NCI-H2029 (cell line): ENCODE measurements around the gene CAGE1.

ENCODE experiments used
- DNase-seq: peaks from one replicate; lab custom pipeline; 2025; lab: John Stamatoyannopoulos, UW

CAGE1 gene

GRCh38 chr6:7389451-7390225 lies at the start of gene CAGE1, which contains the start of gene RIOK1:
TSS of gene CAGE1 (minus strand) at chr6:7389742. CDS start at chr6:7387173, 2,569 bp downstream.
TSS of gene RIOK1 (plus strand) at chr6:7389808. CDS start at chr6:7390003, 195 bp downstream.
- DNase-seq = peak; percentile 98

GRCh38 chr6:7439228-7439627 lies 49.7 kb upstream of the CAGE1 start:
- DNase-seq = no peak

DNA sequence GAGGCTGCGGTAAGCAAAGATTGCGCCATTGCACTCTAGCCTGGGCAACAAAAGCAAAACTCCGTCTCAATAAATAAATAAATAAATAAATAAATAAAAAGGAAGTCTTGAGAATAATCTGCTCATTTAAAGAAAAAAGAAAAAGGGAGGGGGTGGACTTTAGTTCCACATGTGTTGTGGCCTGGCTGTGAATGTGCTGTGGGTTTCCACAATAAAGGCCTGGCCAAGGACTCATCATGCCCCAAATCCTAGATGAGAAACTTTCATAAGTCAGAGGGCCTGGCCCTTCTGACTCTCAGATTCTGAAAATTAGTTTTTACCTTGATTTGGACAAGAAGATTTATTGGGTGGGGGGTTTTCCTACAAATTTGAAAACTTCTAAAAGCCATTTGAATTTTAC lies 48.5 kb upstream of the CAGE1 start:
- DNase-seq = no peak

GRCh38 chr6:7434672-7435071 lies 45.1 kb upstream of the CAGE1 start:
- DNase-seq = no peak

GRCh38 chr6:7433121-7433617 lies 43.6 kb upstream of the CAGE1 start:
- peak; percentile 93 for DNase-seq

DNA sequence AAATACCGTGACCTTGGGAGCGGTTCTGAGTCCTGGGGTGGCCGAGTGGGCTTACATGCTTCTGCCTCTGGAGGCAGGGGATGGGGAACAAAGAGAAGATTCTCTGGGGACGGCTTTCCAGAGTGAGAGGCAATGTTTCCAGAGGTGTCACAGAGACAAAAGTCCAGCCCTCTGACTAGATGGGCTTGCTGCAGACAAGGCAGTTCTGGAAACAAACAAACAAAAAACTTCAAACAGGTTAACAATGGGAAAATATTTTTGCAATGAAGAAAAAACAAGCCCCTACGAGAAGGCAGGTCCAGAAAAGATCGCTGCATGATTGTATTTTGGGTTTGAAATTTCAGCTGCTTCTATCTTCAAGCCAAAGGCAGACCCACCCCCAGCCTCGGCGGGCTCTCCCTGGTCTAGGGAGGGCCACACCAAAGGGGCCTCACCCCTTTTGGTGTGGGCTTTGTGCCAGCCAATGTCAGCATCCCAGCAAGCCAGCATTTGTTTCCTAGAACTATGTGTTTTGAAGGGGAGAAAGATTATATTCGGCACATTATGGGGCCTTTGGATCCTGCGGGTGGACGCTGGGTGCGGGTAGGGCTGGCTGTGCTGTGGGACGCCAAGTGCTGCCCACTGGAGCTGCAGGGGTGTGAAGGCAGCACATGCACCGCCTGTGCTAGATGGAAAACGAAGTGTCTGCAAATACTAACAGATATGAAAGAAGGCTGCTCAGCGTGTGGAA lies 43.0 kb upstream of the CAGE1 start:
- DNase-seq = no peak

- DNase-seq = peak; percentile 47
These were observed 42.3 kb upstream of the CAGE1 start for GRCh38 chr6:7431674-7432390.

GRCh38 chr6:7431313-7431673 lies 41.8 kb upstream of the CAGE1 start:
- DNase-seq = no peak

- no peak for DNase-seq
These were observed 37.1 kb upstream of the CAGE1 start for GRCh38 chr6:7426447-7427169.

DNA sequence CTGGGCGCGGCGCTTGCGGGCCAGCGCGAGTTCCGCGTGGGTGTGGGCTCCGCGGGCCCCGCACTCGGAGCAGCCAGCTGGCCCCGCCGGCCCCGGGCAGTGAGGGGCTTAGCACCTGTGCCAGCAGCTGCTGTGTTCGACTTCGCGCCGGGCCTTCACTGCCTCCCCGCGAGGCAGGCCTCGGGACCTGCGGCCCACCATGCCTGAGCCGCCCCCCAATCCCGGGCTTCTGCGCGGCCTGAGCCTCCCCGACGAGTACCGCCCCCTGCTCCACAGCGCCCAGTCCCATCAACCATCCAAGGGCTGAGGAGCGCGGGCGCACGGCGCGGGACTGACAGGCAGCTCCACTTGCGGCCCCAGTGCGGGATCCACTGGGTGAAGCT lies 36.3 kb upstream of the CAGE1 start:
- DNase-seq = no peak

GRCh38 chr6:7424967-7425807 lies 35.6 kb upstream of the CAGE1 start:
- DNase-seq = peak; percentile 45

- no peak for DNase-seq
These were observed 34.5 kb upstream of the CAGE1 start for GRCh38 chr6:7424058-7424457.

GRCh38 chr6:7421066-7421465 lies 31.5 kb upstream of the CAGE1 start:
- DNase-seq = no peak

DNA sequence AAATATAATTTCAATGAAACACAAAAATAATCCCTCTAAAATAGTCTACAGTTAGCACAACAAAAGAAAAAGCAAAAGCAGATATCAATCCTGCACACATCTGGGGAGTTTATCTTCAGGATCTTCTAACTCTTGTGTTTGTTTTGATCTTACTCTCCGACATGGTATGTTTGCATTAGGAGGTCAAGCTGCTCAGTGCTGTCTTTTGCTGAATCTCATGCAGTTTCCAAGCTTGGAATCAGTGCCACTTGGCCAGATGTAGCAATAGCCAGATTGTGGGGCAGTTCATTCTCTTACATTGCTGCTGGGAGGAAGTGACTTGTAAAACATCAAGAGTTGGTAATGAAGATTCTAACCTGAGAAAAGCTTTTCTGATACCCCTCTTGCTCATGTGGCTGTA lies 29.5 kb upstream of the CAGE1 start:
- DNase-seq = no peak

DNA sequence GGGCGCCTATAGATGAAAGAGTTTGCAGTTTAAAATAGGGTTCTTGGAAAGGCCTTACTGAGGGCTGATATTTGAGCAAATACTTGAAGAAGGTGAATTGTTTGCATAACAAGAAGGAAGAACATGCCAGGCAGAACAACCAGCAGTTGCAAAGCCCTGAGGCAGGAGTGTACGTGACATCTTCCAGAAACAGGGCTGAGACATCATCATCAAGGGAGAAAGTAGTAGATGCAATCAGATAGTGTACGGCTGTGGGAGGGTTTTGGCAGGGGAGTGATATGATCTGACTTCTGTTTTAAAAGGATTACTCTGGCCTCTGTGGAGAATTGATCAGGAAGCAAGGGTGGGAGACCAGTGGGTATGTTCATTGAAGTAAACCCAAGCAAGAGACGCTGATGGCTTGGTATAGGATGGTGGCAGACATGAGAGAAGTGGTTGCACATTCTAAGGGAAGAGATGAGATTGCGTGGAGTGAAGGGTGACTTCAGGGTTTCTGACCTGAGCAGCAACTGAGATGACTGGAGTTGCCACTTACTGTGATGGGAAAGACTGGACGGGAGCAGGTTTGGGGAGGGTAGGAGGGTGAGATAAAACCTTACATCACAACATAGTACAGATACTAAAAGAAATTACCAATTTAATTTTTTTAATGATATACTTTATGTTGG lies 28.8 kb upstream of the CAGE1 start:
- DNase-seq = no peak

DNA sequence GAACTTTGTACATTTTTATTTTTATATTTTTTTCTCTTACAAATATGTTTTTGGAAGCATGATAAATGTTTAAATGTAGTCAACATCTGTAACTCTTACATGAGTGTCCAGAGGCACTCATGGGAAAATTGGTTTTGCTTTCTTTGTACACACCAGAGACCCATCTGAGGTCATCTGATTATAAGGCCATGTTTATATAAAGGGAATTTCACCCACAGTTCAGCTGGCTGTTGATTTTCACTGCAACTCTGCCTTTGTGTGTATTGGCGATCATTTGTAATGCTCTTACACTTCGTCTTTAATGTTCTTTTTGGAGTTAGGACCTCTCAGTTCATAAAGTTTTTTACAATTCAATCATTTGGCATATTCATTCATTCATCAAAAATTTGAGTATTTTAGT lies 28.1 kb upstream of the CAGE1 start:
- DNase-seq = no peak

DNA sequence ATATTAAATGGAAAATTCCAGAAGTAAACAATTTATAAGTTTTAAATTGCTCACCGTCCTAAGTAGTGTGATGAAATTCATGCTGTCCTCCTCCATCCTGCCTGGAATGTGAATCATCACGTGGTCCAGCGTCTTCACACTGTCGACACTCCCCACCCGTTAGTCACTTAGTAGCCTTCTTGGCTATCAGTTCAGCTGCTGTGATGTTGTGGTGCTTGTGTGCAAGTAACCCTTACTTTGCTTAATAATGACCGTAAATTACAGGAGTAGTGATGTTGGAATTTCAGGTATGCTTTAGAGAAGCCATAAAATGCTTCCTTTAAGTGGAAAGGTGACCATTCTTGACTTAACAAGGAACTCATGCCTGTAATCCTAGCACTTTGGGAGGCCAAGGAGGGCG lies 25.3 kb upstream of the CAGE1 start:
- DNase-seq = no peak

DNA sequence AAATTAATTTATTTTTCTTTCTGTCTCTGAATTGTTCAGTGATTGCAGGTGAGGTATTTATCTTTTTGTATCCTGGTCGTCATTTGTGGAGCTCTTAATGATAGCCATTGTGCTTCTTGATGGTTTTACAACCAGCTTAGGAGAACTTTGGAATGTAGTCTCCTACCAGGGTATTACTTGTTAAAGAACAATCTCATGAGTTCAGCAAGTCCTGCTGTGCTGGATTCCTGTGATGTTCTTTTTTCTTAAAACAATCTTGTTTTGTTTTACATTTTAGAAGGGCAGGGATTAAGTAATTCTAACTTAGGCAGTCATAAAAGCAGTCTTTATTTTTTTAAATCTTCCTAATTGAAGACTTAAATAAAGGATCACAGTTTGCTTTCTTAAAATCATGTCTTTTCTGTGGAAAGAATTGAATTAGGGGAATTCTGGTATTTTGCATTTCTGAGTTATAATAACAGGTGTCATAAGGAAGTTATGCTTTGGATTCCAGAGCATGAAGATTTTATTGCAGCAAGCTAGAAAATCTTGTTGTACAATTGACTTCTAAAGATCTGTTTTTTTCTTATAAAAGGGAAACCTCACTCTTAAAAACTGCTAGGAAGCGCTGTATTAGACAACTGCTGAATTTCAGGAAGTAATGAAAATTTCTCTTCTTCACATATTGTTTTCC lies 23.7 kb upstream of the CAGE1 start:
- no peak for DNase-seq

DNA sequence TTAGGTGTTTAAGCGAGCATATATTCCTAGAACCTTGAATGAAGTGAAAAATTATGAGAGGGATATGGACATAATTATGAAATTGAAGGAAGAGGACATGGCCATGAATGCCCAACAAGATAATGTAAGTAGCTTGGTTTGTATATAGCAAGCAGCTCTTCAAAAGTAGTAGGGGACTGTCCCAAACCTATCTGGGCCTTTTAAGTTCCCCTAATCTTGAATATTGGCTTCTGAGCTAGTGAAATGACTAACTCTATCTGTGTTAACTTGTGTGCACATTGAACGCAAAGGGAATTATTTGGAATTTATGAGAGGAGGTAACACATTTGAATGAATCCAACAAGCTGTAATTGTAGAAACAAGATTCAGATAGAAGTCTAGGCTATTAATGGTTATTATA lies 21.8 kb upstream of the CAGE1 start:
- DNase-seq = no peak

DNA sequence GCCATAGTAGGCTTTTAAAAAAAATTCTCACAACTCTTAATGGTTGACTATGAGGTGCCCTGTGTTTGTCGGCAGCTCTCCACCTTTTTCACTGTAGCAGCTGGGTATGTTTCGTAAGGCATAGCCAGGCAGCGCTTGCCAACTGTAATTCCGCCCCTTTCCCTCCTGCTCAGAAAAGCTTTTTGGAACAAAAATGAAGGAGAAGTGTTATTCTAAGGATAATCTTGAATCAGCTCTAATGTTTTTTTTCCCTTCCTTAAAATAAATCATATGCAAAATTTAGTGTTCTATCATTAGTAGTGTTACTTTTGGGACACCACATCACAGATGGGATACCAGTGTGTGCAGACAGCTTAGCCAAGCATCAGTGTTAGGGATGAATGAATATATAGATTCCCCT lies 21.3 kb upstream of the CAGE1 start:
- DNase-seq = no peak
